IPS-NIHi11 (cell line): ENCODE measurements around the gene BICRAL.
"Not testable (repeated sequence)": the region's sequence is repeated elsewhere in the genome, so short reads cannot be mapped to it uniquely, and the experiment has no call there.

ENCODE experiments used
- DNase-seq: peaks from one replicate; pipeline ENCODE4 v3.0.0; 2012; ENCODE audit warnings: mixed read lengths, low spot score

Gene BICRAL

DNA sequence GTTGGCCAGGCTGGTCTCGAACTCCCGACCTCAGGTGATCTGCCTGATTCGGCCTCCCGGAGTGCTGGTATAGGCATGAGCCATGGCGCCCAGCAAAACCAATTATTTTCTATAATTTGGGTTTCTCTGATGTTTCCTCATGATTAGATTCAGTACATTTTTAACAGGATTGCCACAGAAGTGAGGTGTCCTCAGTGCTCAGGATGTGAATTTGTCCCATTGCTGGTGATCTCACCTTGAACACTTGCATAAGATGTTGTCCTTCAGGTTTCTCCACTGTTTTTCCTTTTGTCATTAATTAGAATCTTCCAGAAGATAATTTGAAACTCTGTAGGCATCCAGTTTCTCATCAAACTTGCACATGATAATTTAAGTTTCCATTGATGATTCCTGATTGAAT, 52.2 kb downstream of the BICRAL start:
- no peak for DNase-seq

DNA sequence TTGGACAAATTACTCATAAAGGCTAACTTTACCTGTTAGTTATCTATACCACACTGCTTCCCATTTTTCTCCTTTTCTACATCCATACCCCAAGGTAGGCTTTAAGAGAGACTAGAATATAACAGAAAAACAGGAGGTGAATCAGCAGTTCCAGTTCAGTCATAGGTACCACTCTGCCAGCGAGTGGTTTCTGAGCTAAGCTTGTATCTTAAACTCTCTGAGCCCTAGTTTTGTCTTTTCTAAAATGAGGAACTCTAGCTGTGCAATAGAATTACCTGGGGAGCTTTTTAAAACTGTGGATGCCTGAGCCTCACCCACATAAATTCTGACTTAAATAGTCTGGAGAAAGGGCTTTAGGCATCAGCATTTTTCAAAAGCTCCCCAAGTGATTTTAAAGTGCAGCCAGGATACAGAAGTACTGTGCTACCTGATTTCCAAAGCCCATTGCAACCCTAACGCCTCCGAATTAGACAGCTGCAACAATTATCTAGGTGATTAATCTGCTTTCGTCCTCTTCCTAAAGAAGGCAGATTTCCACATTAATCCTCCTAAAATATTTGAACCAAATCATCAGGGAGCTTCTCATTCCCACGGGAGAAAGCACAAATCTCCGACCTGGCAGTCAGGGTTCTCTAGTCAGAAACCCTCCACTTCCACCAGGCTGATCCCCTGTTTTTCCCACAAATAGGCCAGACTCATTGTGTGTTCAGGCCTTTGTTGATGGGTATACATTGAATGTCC, 60.2 kb downstream of the BICRAL start:
- no peak for DNase-seq

DNA sequence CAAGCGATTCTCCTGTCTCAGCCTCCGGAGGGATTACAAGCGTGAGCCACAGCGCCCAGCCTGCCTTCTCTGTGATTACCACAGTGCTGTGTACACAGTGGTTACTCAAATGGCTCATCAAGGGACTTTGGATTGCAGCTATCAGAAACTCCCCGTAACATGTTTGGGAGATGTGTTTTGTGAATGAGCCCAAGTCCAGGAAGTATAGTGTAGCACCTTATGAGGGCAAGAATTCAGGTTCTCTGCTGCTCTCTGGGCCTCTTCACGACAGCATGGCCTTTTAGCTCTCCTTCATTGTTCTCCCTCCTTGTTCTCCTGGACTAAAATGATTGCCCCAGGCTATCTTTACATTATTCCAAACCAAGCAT, 63.5 kb downstream of the BICRAL start:
- DNase-seq, result no peak

DNA sequence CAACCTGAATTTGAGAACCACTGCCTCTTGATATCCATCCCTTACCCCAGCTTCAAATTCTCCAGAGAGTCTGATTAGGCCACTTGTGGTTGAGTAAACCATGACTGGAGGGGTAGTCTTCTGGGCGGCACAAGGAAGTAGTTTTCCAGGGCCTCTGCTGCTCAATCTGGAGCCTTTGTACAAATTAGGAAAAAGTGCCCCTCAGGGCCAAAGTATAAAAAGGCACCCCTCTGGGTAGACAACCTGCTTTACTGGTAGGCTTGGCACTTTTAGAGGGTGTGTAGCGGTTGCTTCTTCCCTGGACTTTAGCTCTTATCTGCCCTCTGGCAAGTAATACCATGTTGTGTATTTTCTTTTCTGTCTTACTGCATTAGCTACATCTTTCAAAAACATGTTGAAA, 64.7 kb downstream of the BICRAL start:
- no peak for DNase-seq

DNA sequence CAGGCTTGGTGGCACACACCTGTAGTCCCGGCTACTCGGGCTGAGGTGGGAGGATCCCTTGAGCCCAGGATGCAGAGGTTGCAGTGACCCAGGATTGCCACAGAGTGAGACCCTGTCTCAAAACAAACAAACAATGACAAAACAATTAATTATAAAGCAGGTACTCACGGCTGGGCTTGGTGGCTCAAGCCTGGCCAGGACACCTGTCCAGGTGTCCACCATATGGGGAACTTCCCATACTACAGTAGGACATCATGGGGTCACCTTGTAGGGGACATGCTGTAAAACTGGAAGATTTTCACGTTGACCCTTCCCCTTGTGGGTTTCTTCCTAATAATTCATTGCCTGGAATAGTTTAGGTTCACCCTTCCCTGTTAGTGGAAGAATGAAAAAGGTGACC, 66.8 kb downstream of the BICRAL start:
- DNase-seq, result no peak

DNA sequence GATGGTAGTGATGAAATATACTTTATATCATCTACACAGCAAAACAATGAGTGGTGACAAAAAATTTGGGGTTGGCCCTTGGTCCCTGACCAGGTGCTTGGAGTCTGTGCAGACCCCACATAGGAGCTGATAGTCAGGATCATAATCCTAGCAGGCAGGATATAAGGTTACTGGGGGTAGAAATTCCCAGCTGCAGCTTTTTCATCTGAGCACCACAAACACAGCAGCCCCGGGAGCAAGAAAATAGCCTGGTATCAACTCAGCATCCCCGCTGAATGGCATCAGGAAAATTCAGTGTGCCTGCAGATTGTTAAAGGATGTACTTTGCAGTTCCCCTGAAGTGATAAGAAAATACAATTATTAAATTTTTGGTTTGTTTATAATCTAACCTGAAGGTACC, 69.7 kb downstream of the BICRAL start:
- DNase-seq, result no peak

DNA sequence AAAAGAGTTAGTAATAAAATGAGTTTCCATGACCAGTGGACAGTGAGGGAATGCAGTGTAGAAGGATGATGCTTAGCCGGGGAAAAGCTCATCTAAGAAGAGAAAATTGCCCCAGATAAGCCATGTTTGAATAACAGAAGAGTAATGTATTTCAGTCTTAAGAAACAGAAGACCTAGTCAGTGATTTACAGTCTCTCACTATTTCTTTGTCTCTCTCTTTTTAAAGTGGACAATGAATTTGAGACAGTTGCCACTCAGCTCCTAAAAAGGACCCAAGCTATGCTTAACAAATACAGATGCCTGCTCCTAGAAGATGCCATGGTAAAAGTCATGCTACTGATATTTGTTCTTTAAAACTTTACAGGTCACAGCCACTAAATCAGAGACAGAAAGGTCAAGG, 78.2 kb downstream of the BICRAL start:
- no peak for DNase-seq

DNA sequence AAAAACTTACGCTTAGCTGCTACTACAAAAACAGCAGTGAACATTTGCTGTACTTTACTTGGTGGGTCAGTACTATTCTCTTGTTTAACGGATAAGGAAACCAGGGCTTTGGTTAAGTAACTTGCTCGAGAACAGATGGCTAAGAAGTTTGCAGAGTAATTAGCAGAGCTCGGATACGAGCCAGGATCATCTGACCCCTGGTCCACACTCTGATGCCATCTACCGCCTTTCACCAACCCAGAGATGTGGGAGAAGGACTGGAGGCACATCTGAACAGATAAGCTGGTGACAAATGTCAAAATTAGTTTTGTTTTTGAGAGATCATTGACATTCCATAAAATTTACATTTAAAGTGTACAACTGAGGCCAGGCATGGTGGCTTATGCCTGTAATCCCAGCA, 78.6 kb downstream of the BICRAL start:
- DNase-seq, result no peak

DNA sequence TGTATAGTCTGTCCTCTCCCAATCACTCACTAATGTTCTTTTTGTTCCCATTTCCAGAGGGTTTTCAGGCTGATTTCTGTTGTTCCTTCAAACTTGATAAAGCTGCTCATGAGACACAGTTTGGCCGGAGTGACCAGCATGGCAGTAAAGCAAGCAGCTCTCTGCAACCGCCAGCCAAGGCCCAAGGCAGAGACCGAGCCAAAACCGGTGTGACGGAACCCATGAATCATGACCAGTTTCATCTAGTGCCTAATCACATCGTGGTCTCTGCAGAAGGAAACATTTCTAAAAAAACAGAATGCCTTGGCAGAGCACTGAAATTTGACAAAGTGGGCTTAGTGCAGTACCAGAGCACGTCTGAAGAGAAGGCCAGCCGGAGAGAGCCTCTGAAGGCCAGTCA, 82.8 kb downstream of the BICRAL start:
- DNase-seq, result no peak

DNA sequence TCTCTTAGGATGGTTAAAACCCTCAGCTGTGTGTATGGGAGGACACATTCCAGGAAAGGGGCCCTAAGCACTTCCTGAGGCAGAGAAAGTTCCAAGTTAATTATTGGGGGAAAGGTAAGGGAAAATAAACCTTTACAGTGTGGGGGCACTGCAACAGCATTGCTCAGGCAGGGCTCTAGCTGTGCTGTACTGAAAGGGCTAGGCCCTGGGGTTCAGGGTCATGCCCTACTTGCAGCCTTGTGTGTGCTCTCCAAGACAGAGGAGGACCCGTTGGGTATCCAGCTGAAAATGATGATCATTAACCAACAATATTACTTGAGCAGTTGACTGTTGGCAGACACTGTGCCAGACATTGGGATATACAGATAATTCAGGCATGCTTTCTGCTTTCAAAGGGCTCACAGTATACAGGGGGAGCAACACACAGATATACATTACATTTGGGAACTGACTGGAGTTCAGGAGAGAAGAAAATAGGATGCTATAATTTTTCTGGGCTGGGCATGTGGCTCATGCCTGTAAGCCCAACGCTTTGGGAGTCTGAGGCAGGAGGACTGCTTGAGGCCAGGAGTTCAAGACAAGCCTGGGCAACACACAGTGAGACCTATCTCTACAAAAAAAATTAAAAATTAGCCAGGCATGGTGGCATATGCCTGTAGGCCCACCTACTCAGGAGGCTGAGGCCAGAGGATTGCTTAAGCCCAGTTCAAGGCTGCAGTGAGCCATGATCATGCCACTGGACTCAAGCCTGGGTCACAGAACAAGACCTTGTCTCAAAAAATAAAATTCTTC, 88.5 kb downstream of the BICRAL start:
- DNase-seq, result no peak

DNA sequence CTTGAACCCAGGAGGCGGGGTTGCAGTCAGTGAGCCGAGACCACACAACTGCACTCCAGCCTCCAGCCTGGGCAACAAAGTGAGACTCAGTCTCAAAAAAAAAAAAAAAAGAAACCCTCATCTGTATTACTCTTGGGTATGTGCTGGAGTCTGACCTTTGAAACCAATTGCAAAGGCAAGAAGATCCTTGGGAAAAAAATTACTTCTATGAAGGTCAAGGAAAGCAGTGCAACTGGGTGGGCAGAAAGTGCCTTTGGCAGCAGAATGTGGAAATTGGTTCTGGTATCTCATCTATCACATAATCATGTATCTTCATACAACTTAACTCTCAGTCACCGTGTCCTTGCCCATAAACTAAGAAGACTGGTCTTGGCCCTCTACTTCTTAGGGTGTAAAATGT, 89.9 kb downstream of the BICRAL start:
- DNase-seq, result no peak

DNA sequence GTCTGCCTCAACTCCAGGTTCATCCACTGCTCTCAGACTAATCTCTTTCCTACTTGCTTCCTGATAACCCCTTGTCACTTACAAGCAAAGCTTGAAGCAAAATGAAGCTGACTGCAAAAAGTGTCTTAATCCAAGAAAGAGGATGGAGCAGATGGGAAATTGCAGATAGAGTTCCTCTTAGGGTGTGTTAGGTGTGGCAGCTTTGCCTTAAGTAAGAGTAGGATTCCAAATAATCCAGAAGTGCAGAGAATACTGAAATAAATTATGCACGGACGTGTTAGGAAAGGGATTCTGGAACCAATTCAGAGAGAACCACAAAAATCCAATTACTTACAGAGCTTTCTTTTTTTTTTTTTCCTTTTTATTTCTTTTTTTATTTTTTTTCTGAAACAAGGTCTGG, 91.5 kb downstream of the BICRAL start:
- DNase-seq, result no peak

DNA sequence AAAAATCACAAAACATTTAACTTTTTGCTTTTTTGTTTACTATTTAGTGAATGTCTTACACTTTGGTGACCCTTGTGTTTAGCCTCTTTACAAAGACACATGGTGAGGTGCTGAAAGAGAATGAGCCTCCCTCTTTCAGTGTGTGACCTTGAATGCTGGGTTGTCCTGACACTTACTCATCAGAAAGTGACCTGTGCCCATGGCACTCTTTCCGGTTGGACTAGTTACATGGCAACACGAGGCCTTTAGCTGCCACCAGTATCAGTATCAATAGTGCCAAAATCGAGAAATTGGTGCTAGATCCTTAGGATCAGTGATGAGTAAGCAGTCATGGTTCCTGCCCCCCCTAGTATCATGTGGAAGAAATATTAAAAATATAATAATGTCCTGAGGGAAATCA, 95.8 kb downstream of the BICRAL start:
- DNase-seq, result no peak

DNA sequence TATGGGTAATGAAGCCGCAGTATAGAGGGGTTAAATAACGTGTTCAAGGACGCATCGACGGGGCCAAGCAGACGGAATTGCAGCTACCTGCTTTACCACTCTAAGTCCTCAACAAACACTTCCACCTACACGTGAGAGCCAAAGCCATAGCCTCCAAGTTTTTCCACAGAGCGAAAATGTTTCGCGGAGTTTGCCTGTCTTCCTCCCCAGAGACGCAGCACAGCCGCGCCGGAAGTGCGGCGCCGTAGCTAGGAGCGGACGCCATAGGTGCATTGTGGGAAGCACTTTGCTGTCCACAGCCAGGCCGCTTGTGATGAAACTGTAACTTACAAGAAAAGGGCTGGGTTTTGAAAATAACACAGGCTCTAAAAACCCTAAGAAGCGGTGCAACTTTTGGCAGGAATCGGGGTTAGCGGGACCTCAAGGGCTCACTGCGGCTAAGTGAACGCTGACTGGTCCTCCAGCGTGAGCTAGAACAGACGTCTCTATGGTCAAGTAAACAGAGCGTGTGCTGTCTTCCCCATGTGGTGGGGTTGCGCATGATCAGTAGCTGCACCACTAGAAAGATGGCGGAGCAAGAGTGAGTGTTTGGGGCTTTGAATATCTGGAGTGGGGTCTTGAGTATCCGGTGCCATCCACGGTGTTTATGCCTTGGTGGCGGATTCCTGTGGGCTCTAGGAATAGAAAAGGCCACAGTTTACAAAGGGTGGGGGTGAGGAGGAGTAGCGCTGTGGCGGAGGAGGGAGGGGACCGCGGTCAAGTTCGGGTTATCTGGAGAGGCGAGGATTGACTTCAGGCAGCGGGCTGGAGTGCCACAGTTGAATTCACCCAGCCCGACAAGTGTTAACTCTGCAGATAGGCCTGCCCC, 97.8 kb downstream of the BICRAL start, which contains the start of gene RPL7L1:
RPL7L1 (plus strand) TSS at position 245 of the 868 bp plus-strand sequence; CDS start at position 540, 295 bp downstream.
- DNase-seq, result peak; percentile 73

DNA sequence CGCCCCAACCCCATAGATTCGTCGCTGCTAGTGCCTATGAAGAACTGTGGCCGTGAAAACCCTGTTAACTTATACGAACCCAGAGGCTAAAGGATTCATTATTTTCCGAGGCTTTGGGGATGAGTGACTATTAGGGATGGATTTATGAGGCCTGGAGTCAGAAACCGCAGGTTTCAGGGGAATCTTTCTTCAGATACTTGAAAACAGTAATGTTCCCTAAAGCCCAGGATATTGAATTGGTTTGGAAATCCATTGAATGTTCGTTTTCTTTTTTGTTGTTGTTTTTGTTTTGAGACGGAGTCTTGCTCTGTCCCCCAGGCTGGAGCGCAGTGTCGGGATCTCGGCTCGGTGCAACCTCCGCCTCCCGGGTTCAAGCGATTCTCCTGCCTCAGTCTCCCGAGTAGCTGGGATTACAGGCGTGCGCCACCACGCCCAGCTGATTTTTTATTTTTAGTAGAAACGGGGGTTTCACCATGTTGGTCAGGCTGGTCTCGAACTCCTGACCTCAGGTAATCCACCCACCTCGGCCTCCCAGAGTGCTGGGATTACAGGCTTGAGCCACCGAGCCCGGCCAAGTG, 98.5 kb downstream of the BICRAL start:
- DNase-seq, result not testable (repeated sequence)

DNA sequence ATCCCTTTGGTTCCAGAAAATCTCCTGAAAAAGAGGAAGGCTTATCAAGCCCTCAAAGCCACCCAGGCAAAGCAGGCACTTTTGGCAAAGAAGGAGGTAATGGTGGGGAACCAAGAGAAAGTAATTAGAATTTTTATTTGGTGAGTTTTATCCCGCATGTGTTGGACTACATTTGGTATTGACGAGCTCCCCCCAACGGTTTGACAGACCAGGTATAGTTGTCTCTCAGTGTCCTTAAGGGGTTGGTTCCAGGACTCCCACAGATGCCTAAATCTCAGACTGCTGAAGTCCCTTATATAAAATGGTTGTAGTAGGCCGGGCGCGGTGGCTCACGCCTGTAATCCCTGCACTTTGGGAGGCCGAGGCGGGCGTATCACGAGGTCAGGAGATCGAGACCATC, 99.0 kb downstream of the BICRAL start:
- DNase-seq, result not testable (repeated sequence)

DNA sequence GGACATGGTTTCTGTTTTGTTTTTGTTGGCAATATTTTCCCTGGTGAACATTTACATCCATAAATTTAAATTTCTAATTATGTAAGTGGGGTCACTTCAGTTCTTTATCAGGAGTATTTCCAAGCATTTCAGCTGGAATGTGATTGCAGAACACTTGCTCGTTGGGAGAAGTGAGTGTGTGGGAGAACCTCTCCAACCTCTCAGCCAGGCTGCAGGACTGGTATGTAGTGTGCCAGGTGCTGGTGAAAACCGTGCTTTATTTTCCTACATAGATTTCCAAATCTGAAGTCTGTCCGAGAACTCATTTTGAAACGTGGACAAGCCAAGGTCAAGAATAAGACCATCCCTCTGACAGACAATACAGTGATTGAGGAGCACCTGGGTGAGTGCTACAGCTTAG, 103.8 kb downstream of the BICRAL start:
- DNase-seq, result no peak

DNA sequence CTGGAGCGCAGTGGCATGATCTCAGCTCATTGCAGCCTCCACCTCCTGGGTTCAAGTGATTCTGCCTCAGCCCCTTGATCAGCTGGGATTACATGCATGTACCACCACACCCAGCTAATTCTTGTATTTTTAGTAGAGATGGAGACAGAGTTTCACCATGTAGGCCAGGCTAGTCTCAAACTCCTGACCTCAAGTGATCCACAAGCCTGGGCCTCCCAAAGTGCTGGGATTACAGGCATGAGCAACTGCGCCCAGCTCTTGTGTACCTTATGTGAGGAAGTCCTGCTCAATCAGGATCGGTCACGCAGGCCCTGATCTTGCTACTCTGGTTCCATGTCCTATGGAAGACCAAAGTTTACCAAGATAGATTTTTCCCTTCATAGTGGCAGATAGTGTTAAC, 106.3 kb downstream of the BICRAL start:
- DNase-seq, result not testable (repeated sequence)

DNA sequence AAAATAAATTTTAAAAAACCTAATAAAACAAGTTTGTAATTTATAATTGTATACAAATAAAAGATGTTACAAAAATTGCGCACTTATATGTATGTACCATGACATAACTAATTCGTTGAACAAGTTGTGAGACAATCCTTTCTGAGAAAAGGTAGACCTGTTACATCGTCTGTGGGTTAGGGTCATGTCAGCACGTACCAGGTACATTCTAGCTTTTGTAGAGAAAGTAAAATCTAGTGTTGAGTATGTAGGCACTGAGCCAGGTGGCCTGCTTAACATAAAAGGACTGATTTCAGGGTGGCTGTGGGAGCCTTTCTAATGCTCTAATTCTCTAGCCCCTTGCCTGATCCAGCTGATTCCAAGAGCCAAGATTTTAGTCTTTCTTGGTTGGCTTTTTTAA, 108.0 kb downstream of the BICRAL start:
- DNase-seq, result peak; percentile 10

DNA sequence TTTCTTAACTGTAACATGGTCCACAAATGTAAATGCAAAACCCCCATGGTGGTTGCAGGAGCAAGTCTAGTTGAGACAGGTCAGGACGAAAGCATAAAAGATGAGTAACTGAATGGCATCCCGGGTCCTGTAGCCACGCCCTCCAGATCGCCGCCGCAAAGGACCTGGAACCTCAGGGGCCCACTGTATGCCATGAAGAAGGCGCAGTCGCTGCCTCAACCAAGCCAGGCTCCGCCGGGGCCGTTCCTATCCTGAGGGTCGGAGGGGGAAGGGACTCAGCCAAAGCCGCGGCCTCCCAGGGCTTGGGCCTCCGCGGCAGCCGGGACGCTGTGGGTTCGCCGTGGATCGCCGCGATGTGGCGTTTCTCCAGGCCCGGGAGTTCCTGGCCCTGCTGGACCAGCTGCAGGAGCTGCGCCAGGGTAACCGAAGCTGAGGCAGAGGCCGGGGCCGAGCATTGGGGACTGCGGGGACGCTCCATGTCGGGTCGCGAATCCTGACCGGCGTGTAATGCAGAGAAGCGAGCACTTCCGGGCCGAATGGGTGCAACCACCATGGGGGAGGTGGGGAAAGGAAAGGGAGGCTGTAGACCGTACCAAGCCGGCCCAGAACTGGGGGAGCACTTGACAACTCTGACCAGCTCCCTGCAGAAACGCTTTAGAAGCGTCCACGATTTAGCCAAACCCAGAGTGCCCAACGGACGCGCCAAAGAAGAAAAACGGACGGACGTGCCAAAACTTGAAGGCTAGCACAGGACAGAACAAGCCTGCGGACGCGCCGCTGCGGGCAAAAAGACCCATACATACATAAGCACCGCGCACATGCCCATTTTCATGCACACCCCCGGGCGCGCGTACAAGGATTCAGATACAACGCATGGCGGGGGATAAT, 108.7 kb downstream of the BICRAL start:
- peak; percentile 91 for DNase-seq

DNA sequence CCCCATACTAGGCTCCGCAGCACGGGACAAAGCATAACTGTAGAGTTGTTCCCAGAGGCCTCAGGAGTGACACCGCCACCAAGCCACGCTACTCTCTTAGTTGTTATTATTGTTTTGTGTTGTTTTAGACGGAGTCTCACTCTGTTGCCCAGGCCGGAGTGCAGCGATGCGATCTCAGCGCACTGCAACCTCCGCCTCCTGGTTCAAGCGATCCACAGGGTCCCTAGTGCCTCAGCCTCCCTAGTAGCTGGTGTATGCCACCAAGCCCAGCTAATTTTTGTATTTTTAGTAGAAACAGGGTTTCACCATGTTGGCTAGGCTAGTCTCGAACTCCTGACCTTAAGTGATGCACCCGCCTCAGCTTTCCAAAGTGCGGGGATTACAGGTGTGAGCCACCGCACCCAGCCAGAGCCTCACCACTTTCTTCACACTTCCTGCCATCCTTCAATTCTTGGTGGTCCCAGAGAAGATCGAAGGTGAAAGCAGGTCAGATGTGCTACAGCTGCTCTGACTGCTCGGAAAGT, 109.4 kb downstream of the BICRAL start:
- no peak for DNase-seq
